H1 (cell line): ENCODE data around the gene RXFP1. TPM values are rescaled to one million over a fixed set of nuclear protein-coding genes. Genes with fewer than 3 reads are reported as not detected.

ENCODE experiments used
- BACH1 ChIP-seq: IDR thresholded peaks from 2 replicates; pipeline ENCODE4 v1.6.1; 2012; ENCODE audit warnings: low read length, improper control_type of control experiment
- CBX5 ChIP-seq: fragments of 300-800, 300-1000 bp; sonication (generic); IDR thresholded peaks from 2 replicates; pipeline ENCODE4 v1.7.1; 2016; ENCODE audit warnings: antibody characterized with exemption, low read length, low read depth
- CHD1 ChIP-seq: IDR thresholded peaks from 2 replicates; pipeline ENCODE4 v1.6.1; 2012; ENCODE audit warnings: low read depth, low read length, improper control_type of control experiment
- CREB1 ChIP-seq: IDR thresholded peaks from 2 replicates; pipeline ENCODE4 v1.6.1; 2012; ENCODE audit warnings: inconsistent platforms
- CTBP2 ChIP-seq: IDR thresholded peaks from 2 replicates; pipeline ENCODE4 v1.7.0; 2011; ENCODE audit warnings: borderline replicate concordance, mild to moderate bottlenecking, moderate library complexity, mixed read lengths, low read length; ENCODE audit not compliant: insufficient read depth, insufficient read length
- EZH2 ChIP-seq: fragments of 200-600 bp; sonication (generic); IDR thresholded peaks from 2 replicates; pipeline ENCODE4 v1.7.1; 2012; ENCODE audit warnings: low read depth, mild to moderate bottlenecking, moderate library complexity, low read length, inconsistent platforms; ENCODE audit not compliant: severe bottlenecking
- GTF2F1 ChIP-seq: IDR thresholded peaks from 2 replicates; pipeline ENCODE4 v1.6.1; 2012; ENCODE audit warnings: low read depth, low read length, improper control_type of control experiment, borderline replicate concordance
- HDAC6 ChIP-seq: IDR thresholded peaks from one replicate; pipeline ENCODE4 v1.7.1; 2012; ENCODE audit warnings: low read depth, mild to moderate bottlenecking, inconsistent platforms, low read length, moderate library complexity
- JUN ChIP-seq: IDR thresholded peaks from 2 replicates; pipeline ENCODE4 v1.6.1; 2011; ENCODE audit warnings: low read depth, mild to moderate bottlenecking, improper control_type of control experiment, low read length
- KDM4A ChIP-seq: IDR thresholded peaks from one replicate; pipeline ENCODE4 v1.7.1; 2012; ENCODE audit warnings: low read depth, mild to moderate bottlenecking, moderate library complexity, low read length, inconsistent platforms; ENCODE audit not compliant: severe bottlenecking
- NANOG ChIP-seq: IDR thresholded peaks from 2 replicates; pipeline ENCODE4 v1.6.1; 2011; ENCODE audit warnings: low read length, low read depth, mild to moderate bottlenecking, inconsistent platforms; ENCODE audit not compliant: insufficient read depth, poor library complexity, severe bottlenecking
- NRF1 ChIP-seq: IDR thresholded peaks from 2 replicates; pipeline ENCODE4 v1.6.1; 2011; ENCODE audit warnings: mild to moderate bottlenecking, low read depth, low read length, improper control_type of control experiment
- PHF8 ChIP-seq: fragments of 200-600 bp; sonication (generic); conservative IDR thresholded peaks from 2 replicates; pipeline ENCODE4 v1.7.1; 2012; ENCODE audit warnings: low read depth, mild to moderate bottlenecking, inconsistent platforms, low read length, moderate library complexity
- POLR2A ChIP-seq, 2 experiments: IDR thresholded peaks; 1 replicate in 1 of 2; 2 replicates in 1 of 2; pipeline ENCODE4 v1.6.1; 2011; ENCODE audit warnings: low read depth in 2 of 2, low read length in 2 of 2, mild to moderate bottlenecking in 2 of 2; ENCODE audit errors: control extremely low read depth in 1 of 2
- RAD21 ChIP-seq, 2 experiments: IDR thresholded peaks in 1 of 2; conservative IDR thresholded peaks in 1 of 2; 2 replicates each; pipeline ENCODE4 v1.6.1; 2011; ENCODE audit warnings: low read depth in 2 of 2, low read length in 2 of 2, improper control_type of control experiment in 1 of 2, inconsistent platforms in 1 of 2, mild to moderate bottlenecking in 1 of 2, moderate library complexity in 1 of 2
- RBBP5 ChIP-seq: IDR thresholded peaks from 2 replicates; pipeline ENCODE4 v1.7.1; 2012; ENCODE audit warnings: low read depth, mild to moderate bottlenecking, inconsistent platforms, low read length, moderate library complexity, borderline replicate concordance
- SIRT6 ChIP-seq: IDR thresholded peaks from one replicate; pipeline ENCODE4 v1.7.1; 2012; ENCODE audit warnings: low read length, inconsistent platforms
- SP1 ChIP-seq: IDR thresholded peaks from 2 replicates; pipeline ENCODE4 v1.6.1; 2011; ENCODE audit warnings: low read depth, low read length
- SRF ChIP-seq: IDR thresholded peaks from 2 replicates; pipeline ENCODE4 v1.6.1; 2011; ENCODE audit warnings: mild to moderate bottlenecking, low read depth, low read length, moderate library complexity
- TBP ChIP-seq: IDR thresholded peaks from 2 replicates; pipeline ENCODE4 v1.6.1; 2011; ENCODE audit warnings: low read depth, low read length, improper control_type of control experiment
- YY1 ChIP-seq: IDR thresholded peaks from 2 replicates; pipeline ENCODE4 v1.6.1; 2011; ENCODE audit warnings: low read depth, mild to moderate bottlenecking, low read length
- polyA plus RNA-seq, 7 experiments: library from polyadenylated mRNA; depleted of rRNA in 3 of 7; stranded (reverse) in 5 of 7; unstranded in 2 of 7; fragments of >200 nt in 5 of 7; fragments of 200-250 nt in 2 of 7; gene quantifications; 1 replicate in 5 of 7; 2 replicates in 1 of 7; 4 replicates in 1 of 7; pipeline versions ENCODE4 v1.2.1 to v1.2.3, GENCODE V29; 2011 to 2013; ENCODE audit warnings: missing spikeins in 2 of 7, mixed read lengths in 2 of 7
- total RNA-seq: library from RNA; stranded (reverse); fragmentation: NEBNext Ultra II Directional; extraction: Animal tissue kit (Norgen Biotek cat#: 25700); gene quantifications from 2 replicates; pipeline ENCODE4 v1.2.1, GENCODE V29; 2021
- TF ChIP-seq, protein P1 (sequence below): IDR thresholded peaks from 2 replicates; pipeline ENCODE4 v1.6.1; 2011; ENCODE audit warnings: low read depth, mild to moderate bottlenecking, low read length; ENCODE audit not compliant: insufficient read depth
- TF ChIP-seq, protein P2 (sequence below): IDR thresholded peaks from 2 replicates; pipeline ENCODE4 v1.6.1; 2011; ENCODE audit warnings: low read length, improper control_type of control experiment

The RXFP1 gene
- total and polyA plus RNA-seq, 2 of the 8 experiments (the other 6 are each of a cell fraction or from before 2014, with no cell fraction given) = 0.14 to 0.56 TPM

DNA sequence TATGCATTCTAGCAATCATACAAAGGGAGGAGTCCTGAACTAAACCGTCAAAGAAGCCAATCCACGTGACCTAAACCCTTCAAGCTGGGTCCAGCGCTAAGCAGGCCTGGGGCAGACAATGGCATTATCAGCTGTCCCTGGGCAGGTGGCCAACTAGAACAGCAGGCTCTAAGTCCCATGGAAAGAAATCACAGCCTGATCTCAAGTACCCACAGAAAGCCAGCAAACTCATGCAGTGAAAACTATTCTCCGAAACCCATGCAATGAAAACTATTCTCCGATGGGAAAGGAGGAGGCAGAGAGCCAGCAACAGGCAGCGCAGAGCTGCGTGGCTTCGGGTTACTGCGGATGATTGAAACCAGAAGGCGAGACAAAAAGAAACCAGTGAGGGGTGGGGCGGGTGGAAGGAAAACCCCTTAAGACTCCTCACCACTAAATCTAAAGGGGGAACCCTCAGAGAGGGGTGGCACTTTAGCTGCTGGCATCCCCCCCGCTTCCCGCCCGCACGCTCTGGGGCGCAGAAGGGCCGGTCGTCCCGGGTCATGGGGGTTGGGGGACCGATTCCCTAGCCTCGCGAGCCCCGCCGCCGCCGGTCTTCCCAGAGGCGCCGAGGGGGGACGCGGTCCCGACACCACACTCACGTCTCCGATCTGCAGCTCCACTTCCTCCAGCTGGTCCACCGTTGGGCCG is 149.4 kb downstream of the RXFP1 start (continued):
- TF ChIP-seq, protein P1, sequence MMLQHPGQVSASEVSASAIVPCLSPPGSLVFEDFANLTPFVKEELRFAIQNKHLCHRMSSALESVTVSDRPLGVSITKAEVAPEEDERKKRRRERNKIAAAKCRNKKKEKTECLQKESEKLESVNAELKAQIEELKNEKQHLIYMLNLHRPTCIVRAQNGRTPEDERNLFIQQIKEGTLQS = no peak; the same call in 1 of the 2 replicates
- no peak for TF ChIP-seq CBX5
- no peak for TF ChIP-seq RBBP5
- TF ChIP-seq, protein P2, sequence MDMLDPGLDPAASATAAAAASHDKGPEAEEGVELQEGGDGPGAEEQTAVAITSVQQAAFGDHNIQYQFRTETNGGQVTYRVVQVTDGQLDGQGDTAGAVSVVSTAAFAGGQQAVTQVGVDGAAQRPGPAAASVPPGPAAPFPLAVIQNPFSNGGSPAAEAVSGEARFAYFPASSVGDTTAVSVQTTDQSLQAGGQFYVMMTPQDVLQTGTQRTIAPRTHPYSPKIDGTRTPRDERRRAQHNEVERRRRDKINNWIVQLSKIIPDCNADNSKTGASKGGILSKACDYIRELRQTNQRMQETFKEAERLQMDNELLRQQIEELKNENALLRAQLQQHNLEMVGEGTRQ = peak; percentile 48
- TF ChIP-seq RAD21 (IDR thresholded peaks at IDR 0.05 in 1 of 2, conservative IDR thresholded peaks at IDR 0.05 in 1 of 2; ENCODE audit: low read depth in 2 of 2, low read length in 2 of 2) = no peak
- TF ChIP-seq PHF8 = no peak
- TF ChIP-seq NRF1 = no peak
- no peak for TF ChIP-seq NANOG
- no peak for TF ChIP-seq CTBP2
- TF ChIP-seq SP1 = no peak
- TF ChIP-seq EZH2 = no peak
- no peak for TF ChIP-seq GTF2F1
- TF ChIP-seq BACH1 = no peak
- TF ChIP-seq TBP = no peak; the same call in 1 of the 2 replicates
- no peak for TF ChIP-seq JUN
- TF ChIP-seq CHD1 = no peak
- peak; percentile 29 for TF ChIP-seq KDM4A
- TF ChIP-seq CREB1 = no peak
- no peak for TF ChIP-seq POLR2A (IDR thresholded peaks at IDR 0.05; ENCODE audit: control extremely low read depth in 1 of 2, low read depth in 2 of 2, low read length in 2 of 2)
- TF ChIP-seq SRF = no peak
- no peak for TF ChIP-seq SIRT6
- TF ChIP-seq YY1 = no peak
- no peak for TF ChIP-seq HDAC6
